ENCODE measurements around the gene CYTH3. TPM values are rescaled to one million over a fixed set of nuclear protein-coding genes. Genes with fewer than 3 reads are reported as not detected.

The CYTH3 gene
- total and polyA plus RNA-seq, 2 of the 4 experiments (the other 2 are of a cell fraction): 14.2 to 34.8 TPM

DNA sequence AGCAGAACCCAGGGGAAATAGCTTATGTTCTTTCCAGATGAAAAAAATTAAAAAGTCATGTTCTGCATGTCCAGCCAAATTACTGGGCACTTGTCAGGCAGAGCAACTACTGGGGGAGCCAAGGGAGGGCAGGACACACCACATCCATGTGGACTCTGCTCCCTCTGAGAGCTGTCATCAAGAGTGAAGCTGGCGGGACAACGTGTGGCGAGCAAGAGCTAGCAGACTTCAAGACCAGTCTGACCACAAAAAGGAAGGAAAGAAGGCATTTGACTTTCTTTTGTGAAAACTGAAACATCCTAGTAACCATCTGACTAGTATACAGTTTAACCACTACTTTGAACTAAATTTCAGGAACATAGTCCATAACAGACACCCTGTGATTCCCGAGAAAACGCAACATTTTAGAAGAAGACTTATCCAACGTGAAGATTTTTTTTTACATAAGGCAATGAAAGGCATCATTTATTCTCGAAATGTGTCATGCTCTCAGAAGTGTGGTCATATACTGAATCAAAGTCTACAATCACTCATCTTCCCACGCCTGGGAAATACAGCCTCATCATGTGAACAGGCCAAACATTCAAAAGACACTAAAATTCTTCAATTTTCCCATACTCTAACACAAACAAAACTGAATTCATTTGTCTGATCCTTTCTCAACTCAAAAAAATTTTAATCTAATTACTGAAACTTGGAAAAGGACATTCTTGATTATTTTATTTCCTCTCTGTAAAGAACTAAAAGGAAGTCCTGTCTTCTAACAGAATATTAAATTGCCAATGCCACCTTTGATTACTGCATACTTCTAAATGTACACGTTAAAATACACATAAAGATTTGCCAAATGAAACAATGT is 15.5 kb downstream of the CYTH3 start:
- H3K14ac ChIP-seq (replicated peaks; ENCODE audit: low read depth, low read length): peak overlapping the region; percentile 6; the same call in 1 of the 2 replicates
- H4K91ac ChIP-seq (ENCODE audit: insufficient read depth, low read depth, low read length): no peak overlapping the region
- H3K4me1 ChIP-seq (ENCODE audit: control insufficient read depth, insufficient read depth, low read length): peaks cover 25% of the 10 kb centered on the region
- H3K36me3 ChIP-seq (ENCODE audit: control insufficient read depth, insufficient read depth, low read length): no peaks in the 10 kb centered on the region
- no peaks in the 10 kb centered on the region for H3K27me3 ChIP-seq (ENCODE audit: control insufficient read depth, insufficient read depth, low read length)
- no TSS peak for BruUV-seq (replicated peaks)
- H3K4me3 ChIP-seq (ENCODE audit: insufficient read depth, low read depth, low read length): no peak overlapping the region
- peaks cover 44% of the 10 kb centered on the region for H4K20me1 ChIP-seq (ENCODE audit: insufficient read depth, low read length)
- H3K56ac ChIP-seq (ENCODE audit: extremely low read depth, insufficient read depth, low read length): no peak overlapping the region
- ATAC-seq (ENCODE audit: low read depth): no peak
- peaks cover 14 to 70% of the 10 kb centered on the region in 2 experiments for H3K79me1 ChIP-seq (ENCODE audit: low read depth in 1 of 2, low read length in 2 of 2)
- 0 out of 2 replicates have a peak overlapping the region, but pooled peaks have one; percentile 9 for H2BK120ac ChIP-seq (ENCODE audit: low read depth, low read length)
- ChIA-PET POLR2A (ENCODE audit: unreplicated experiment) (no interaction called here), CTCF (interaction anchor here (0.6 kb wide), 1 partner anchor 11 kb away, joined by 4 read pairs; no protein-coding TSS in a partner anchor)
- no peak overlapping the region for H3K4me2 ChIP-seq (ENCODE audit: low read depth, low read length)
- WGBS, 2 experiments (ENCODE audit: extremely low coverage in 2 of 2, insufficient read length in 1 of 2): 62% methylated on average over 3 of the region's 9 CpGs; no CpG with 5 or more reads in 1 of the 2 experiments
- H3K4ac ChIP-seq (ENCODE audit: low read depth, low read length): no peak overlapping the region
- peak overlapping the region; percentile 1; the same call in 1 of the 2 replicates for H3K23ac ChIP-seq (ENCODE audit: low read depth, low read length)
- in situ Hi-C loops (cut with MboI; ENCODE audit: low sequenced_read_pairs): no loop called here
- peak overlapping the region; percentile 27; the same call in 1 of the 2 replicates for H2BK20ac ChIP-seq (ENCODE audit: low read depth, low read length)
- intact Hi-C loops (cut with micrococcal nuclease): no loop called here
- H4K8ac ChIP-seq (ENCODE audit: low read depth in 2 of 2, low read length in 2 of 2): no peak overlapping the region
- H2BK15ac ChIP-seq (ENCODE audit: low read depth, low read length): 0 out of 3 replicates have a peak overlapping the region, but pooled peaks have one; percentile 19
- peak overlapping the region; percentile 41; the same call in 1 of the 2 replicates for H2AK5ac ChIP-seq (ENCODE audit: low read depth, low read length)
- H4K5ac ChIP-seq (ENCODE audit: low read depth, low read length): no peak overlapping the region
- H2AK9ac ChIP-seq (replicated peaks; ENCODE audit: low read depth, low read length, poor library complexity): no peak overlapping the region
- dilution Hi-C loops (cut with HindIII; ENCODE audit: low sequenced_read_pairs, unreplicated experiment): no loop called here
- H3K9ac ChIP-seq (ENCODE audit: low read depth, low read length): no peak overlapping the region
- no peaks in the 10 kb centered on the region for H3K9me3 ChIP-seq (ENCODE audit: control insufficient read depth, insufficient read depth, low read length)
- H2AFZ ChIP-seq (replicated peaks; ENCODE audit: low read length, poor library complexity): no peak overlapping the region
- no peak overlapping the region for H2BK5ac ChIP-seq (ENCODE audit: low read depth, low read length, poor library complexity, severe bottlenecking)
- peak overlapping the region; percentile 4; the same call in 1 of the 2 replicates for H3K18ac ChIP-seq (ENCODE audit: low read depth, low read length)
- DNase-seq: peak; percentile 67
- no peak overlapping the region for H3K27ac ChIP-seq (ENCODE audit: insufficient read depth, low read length)
- peaks cover 26% of the 10 kb centered on the region for H3K9me1 ChIP-seq (ENCODE audit: insufficient read depth, low read length)
- TF ChIP-seq, protein P1, sequence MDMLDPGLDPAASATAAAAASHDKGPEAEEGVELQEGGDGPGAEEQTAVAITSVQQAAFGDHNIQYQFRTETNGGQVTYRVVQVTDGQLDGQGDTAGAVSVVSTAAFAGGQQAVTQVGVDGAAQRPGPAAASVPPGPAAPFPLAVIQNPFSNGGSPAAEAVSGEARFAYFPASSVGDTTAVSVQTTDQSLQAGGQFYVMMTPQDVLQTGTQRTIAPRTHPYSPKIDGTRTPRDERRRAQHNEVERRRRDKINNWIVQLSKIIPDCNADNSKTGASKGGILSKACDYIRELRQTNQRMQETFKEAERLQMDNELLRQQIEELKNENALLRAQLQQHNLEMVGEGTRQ (IDR thresholded peaks at IDR 0.05; ENCODE audit: low read depth, low read length): no peak
- no peak for TF ChIP-seq CHD1 (IDR thresholded peaks at IDR 0.05; ENCODE audit: low read depth, low read length)
- no peak for TF ChIP-seq SMC3 (IDR thresholded peaks at IDR 0.05; ENCODE audit: low read depth, low read length)
- TF ChIP-seq, protein P2, sequence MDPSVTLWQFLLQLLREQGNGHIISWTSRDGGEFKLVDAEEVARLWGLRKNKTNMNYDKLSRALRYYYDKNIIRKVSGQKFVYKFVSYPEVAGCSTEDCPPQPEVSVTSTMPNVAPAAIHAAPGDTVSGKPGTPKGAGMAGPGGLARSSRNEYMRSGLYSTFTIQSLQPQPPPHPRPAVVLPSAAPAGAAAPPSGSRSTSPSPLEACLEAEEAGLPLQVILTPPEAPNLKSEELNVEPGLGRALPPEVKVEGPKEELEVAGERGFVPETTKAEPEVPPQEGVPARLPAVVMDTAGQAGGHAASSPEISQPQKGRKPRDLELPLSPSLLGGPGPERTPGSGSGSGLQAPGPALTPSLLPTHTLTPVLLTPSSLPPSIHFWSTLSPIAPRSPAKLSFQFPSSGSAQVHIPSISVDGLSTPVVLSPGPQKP (IDR thresholded peaks at IDR 0.05; ENCODE audit: borderline replicate concordance, low read depth, low read length): no peak
- no peak for TF ChIP-seq FOS (IDR thresholded peaks at IDR 0.05; ENCODE audit: low read depth, low read length)
- no peak for TF ChIP-seq POLR2A (IDR thresholded peaks at IDR 0.05; ENCODE audit: low read depth, low read length)
- no peak for TF ChIP-seq MAFK (IDR thresholded peaks at IDR 0.05; ENCODE audit: low read depth, low read length)
- no peak for TF ChIP-seq BHLHE40 (IDR thresholded peaks at IDR 0.05; ENCODE audit: low read depth, low read length)
- no peak for TF ChIP-seq RAD21 (IDR thresholded peaks at IDR 0.05; ENCODE audit: low read length)
- TF ChIP-seq, protein P3, sequence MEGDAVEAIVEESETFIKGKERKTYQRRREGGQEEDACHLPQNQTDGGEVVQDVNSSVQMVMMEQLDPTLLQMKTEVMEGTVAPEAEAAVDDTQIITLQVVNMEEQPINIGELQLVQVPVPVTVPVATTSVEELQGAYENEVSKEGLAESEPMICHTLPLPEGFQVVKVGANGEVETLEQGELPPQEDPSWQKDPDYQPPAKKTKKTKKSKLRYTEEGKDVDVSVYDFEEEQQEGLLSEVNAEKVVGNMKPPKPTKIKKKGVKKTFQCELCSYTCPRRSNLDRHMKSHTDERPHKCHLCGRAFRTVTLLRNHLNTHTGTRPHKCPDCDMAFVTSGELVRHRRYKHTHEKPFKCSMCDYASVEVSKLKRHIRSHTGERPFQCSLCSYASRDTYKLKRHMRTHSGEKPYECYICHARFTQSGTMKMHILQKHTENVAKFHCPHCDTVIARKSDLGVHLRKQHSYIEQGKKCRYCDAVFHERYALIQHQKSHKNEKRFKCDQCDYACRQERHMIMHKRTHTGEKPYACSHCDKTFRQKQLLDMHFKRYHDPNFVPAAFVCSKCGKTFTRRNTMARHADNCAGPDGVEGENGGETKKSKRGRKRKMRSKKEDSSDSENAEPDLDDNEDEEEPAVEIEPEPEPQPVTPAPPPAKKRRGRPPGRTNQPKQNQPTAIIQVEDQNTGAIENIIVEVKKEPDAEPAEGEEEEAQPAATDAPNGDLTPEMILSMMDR (conservative IDR thresholded peaks at IDR 0.05; ENCODE audit: low read depth, low read length): no peak
- TF ChIP-seq MXI1 (IDR thresholded peaks at IDR 0.05; ENCODE audit: borderline replicate concordance, low read depth, low read length): no peak
- no peak for TF ChIP-seq RCOR1 (IDR thresholded peaks at IDR 0.05; ENCODE audit: insufficient replicate concordance, low read length)
- no peak for TF ChIP-seq RFX5 (IDR thresholded peaks at IDR 0.05; ENCODE audit: low read depth, low read length)
- TF ChIP-seq CEBPB (IDR thresholded peaks at IDR 0.05; ENCODE audit: low read depth, low read length): no peak
